ENCODE measurements around the gene ABLIM3. TPM values are rescaled to one million over a fixed set of nuclear protein-coding genes. Genes with fewer than 3 reads are reported as not detected.

ABLIM3 gene
- total RNA-seq, 2 experiments from 2014 or later: not detected

- Histone ChIP-seq H3K4me1 (ENCODE audit: insufficient read depth, low read length) (no peaks in the 10 kb centered on the region), H3K4me3 (ENCODE audit: low read length) (no peak overlapping the region), H3K9me3 (ENCODE audit: control insufficient read depth in 1 of 2, insufficient read depth in 1 of 2, low read length in 2 of 2) (no peaks in the 10 kb centered on the region), H3K36me3 (ENCODE audit: insufficient read depth, low read length) (no peaks in the 10 kb centered on the region), H3K27ac (ENCODE audit: low read depth in 1 of 2, low read length in 2 of 2) (no peak overlapping the region), H3K27me3 (ENCODE audit: control insufficient read depth in 1 of 2, insufficient read depth in 2 of 2, low read length in 2 of 2) (no peaks in the 10 kb centered on the region)
- DNase-seq: no peak
- no peak overlapping the region for H3K4me3 Mint-ChIP-seq
- H3K27me3 Mint-ChIP-seq: no peaks in the 10 kb centered on the region
- CTCF ChIA-PET: no interaction called here
- POLR2A ChIA-PET: no interaction called here
- TF ChIP-seq CTCF (IDR thresholded peaks at IDR 0.05): no peak
- no peaks in the 10 kb centered on the region for H3K4me1 Mint-ChIP-seq (ENCODE audit: low read depth)
- no peak for ATAC-seq (ENCODE audit: poor library complexity)
- H3K27ac Mint-ChIP-seq: no peak overlapping the region
- no peaks in the 10 kb centered on the region for H3K9me3 Mint-ChIP-seq
- intact Hi-C loops (cut with DNase I, micrococcal nuclease): no loop called here
- no peaks in the 10 kb centered on the region for H3K36me3 Mint-ChIP-seq (ENCODE audit: low read depth)
Observed at GRCh38 chr5:149221326-149221725, 80.0 kb downstream of the ABLIM3 start.

- H3K9me3 ChIP-seq (ENCODE audit: control insufficient read depth in 1 of 2, insufficient read depth in 1 of 2, low read length in 2 of 2): no peaks in the 10 kb centered on the region
- no peaks in the 10 kb centered on the region for H3K36me3 Mint-ChIP-seq (ENCODE audit: low read depth)
- no peaks in the 10 kb centered on the region for H3K4me1 Mint-ChIP-seq (ENCODE audit: low read depth)
- POLR2A ChIA-PET: interaction anchor here (1.0 to 1.4 kb wide), 2 partner anchors 14 to 18 kb away, joined by 6 to 7 read pairs; no protein-coding TSS in a partner anchor
- no peak overlapping the region for H3K27ac ChIP-seq (ENCODE audit: low read depth in 1 of 2, low read length in 2 of 2)
- H3K27me3 ChIP-seq (ENCODE audit: control insufficient read depth in 1 of 2, insufficient read depth in 2 of 2, low read length in 2 of 2): no peaks in the 10 kb centered on the region
- H3K4me1 ChIP-seq (ENCODE audit: insufficient read depth, low read length): no peaks in the 10 kb centered on the region
- ATAC-seq (ENCODE audit: poor library complexity): no peak
- CTCF ChIA-PET: no interaction called here
- no peak for TF ChIP-seq CTCF (IDR thresholded peaks at IDR 0.05)
- H3K36me3 ChIP-seq (ENCODE audit: insufficient read depth, low read length): no peaks in the 10 kb centered on the region
- intact Hi-C loops (cut with DNase I, micrococcal nuclease): no loop called here
- DNase-seq: no peak
- no peak overlapping the region for H3K27ac Mint-ChIP-seq
- H3K27me3 Mint-ChIP-seq: no peaks in the 10 kb centered on the region
- H3K4me3 ChIP-seq (ENCODE audit: low read length): no peak overlapping the region
- H3K9me3 Mint-ChIP-seq: no peaks in the 10 kb centered on the region
- no peak overlapping the region for H3K4me3 Mint-ChIP-seq
Observed at GRCh38 chr5:149221731-149222342, 80.5 kb downstream of the ABLIM3 start.

GRCh38 chr5:149223081-149223848, 82.0 kb downstream of the ABLIM3 start:
- Histone ChIP-seq H3K27ac (ENCODE audit: low read depth in 1 of 2, low read length in 2 of 2) (no peak overlapping the region), H3K9me3 (ENCODE audit: control insufficient read depth in 1 of 2, insufficient read depth in 1 of 2, low read length in 2 of 2) (no peaks in the 10 kb centered on the region), H3K36me3 (ENCODE audit: insufficient read depth, low read length) (no peaks in the 10 kb centered on the region), H3K4me1 (ENCODE audit: insufficient read depth, low read length) (no peaks in the 10 kb centered on the region), H3K4me3 (ENCODE audit: low read length) (no peak overlapping the region), H3K27me3 (ENCODE audit: control insufficient read depth in 1 of 2, insufficient read depth in 2 of 2, low read length in 2 of 2) (no peaks in the 10 kb centered on the region)
- Mint-ChIP-seq H3K4me1 (ENCODE audit: low read depth) (no peaks in the 10 kb centered on the region), H3K27ac (no peak overlapping the region), H3K9me3 (no peaks in the 10 kb centered on the region), H3K27me3 (no peaks in the 10 kb centered on the region), H3K4me3 (no peak overlapping the region), H3K36me3 (ENCODE audit: low read depth) (no peaks in the 10 kb centered on the region)
- DNase-seq (no peak), ATAC-seq (ENCODE audit: poor library complexity) (no peak)
- intact Hi-C loops (cut with DNase I, micrococcal nuclease): no loop called here
- ChIA-PET CTCF (interaction anchor here (0.6 kb wide), 1 partner anchor 126 kb away, joined by 3 read pairs; no protein-coding TSS in a partner anchor), POLR2A (interaction anchor here (1.0 to 1.4 kb wide), 4 partner anchors 13 to 49 kb away, joined by 3 to 7 read pairs (median 5); no protein-coding TSS in a partner anchor)
- no peak for TF ChIP-seq CTCF (IDR thresholded peaks at IDR 0.05)

Measured in CD4-positive, alpha-beta T cell (primary cell).